GM12878 (cell line): Measurements from ENCODE around the gene SVIP. TPM values are rescaled to one million over a fixed set of nuclear protein-coding genes. Genes with fewer than 3 reads are reported as not detected.

ENCODE experiments used
- ATAC-seq: fragments of 200-7000 bp; cut with Tn5 transposase; 3 replicates; pipeline ENCODE4 v1.9.1; 2020; ENCODE audit warnings: mild to moderate bottlenecking, moderate library complexity
- BruUV-seq: library from RNA; stranded (reverse); fragments of 400-500 nt; replicated peaks from 2 replicates; lab custom pipeline; 2021; lab: Mats Ljungman, UMichigan
- CTCF ChIA-PET: fragments of 300-600 bp; sonication (Branson Sonifier 250); formaldehyde crosslinking; extraction: SDS; loops from one replicate; lab custom pipeline; 2021; ENCODE audit warnings: inconsistent platforms; lab: Yijun Ruan, JAX
- POLR2A ChIA-PET: fragments of 350-600 bp; formaldehyde crosslinking; extraction: SDS; loops from one replicate; lab custom pipeline; 2021; ENCODE audit warnings: inconsistent platforms; lab: Charles Lee
- RAD21 ChIA-PET: fragments of 300-600 bp; sonication (Branson Sonifier 250); formaldehyde crosslinking; loops from one replicate; lab custom pipeline; 2023; ENCODE audit warnings: antibody characterized with exemption; ENCODE audit not compliant: unreplicated experiment; lab: Charles Lee
- SMC1A ChIA-PET: fragments of 300-600 bp; sonication (Branson Sonifier 250); formaldehyde crosslinking; loops from one replicate; lab custom pipeline; 2023; ENCODE audit not compliant: unreplicated experiment, uncharacterized antibody; lab: Charles Lee
- DNase-seq: peaks from one replicate; pipeline ENCODE4 v3.0.0-alpha.2; 2011; ENCODE audit warnings: low read depth, low spot score
- FAIRE-seq: peaks from 3 replicates; lab custom pipeline; 2011; peaks lifted over from hg19 to GRCh38; lab: Jason Lieb, UNC
- H2AFZ ChIP-seq: 2 replicates; pipeline ENCODE4 v1.6.0; 2011; ENCODE audit warnings: low read depth, low read length, control low read depth; ENCODE audit not compliant: control insufficient read depth
- H3K27ac ChIP-seq: 2 replicates; pipeline ENCODE4 v1.5.1; 2011; ENCODE audit warnings: control low read depth; ENCODE audit not compliant: control insufficient read depth, insufficient read depth
- H3K27me3 ChIP-seq, 2 experiments: replicated peaks in 1 of 2; 2 replicates each; pipeline versions ENCODE4 v1.6.0 to v1.6.1; 2011; ENCODE audit warnings: low read length in 1 of 2; ENCODE audit not compliant: control insufficient read depth in 2 of 2, insufficient read depth in 2 of 2
- H3K36me3 ChIP-seq, 2 experiments: 2 replicates each; pipeline ENCODE4 v1.5.1; 2011; ENCODE audit warnings: low read length in 1 of 2; ENCODE audit not compliant: control insufficient read depth in 2 of 2, insufficient read depth in 2 of 2
- H3K4me1 ChIP-seq: 2 replicates; pipeline ENCODE4 v1.6.1; 2011; ENCODE audit warnings: mild to moderate bottlenecking, low read length, moderate library complexity, mixed read lengths; ENCODE audit not compliant: control insufficient read depth, insufficient read depth
- H3K4me2 ChIP-seq: 2 replicates; pipeline ENCODE4 v1.6.0; 2011; ENCODE audit warnings: control low read depth; ENCODE audit not compliant: control insufficient read depth, insufficient read depth
- H3K4me3 ChIP-seq: fragments of 200-600 bp; sonication (generic); 2 replicates; pipeline ENCODE4 v1.5.1; 2016
- H3K79me2 ChIP-seq: 2 replicates; pipeline ENCODE4 v1.6.0; 2011; ENCODE audit warnings: low read length; ENCODE audit not compliant: control insufficient read depth, insufficient read depth
- H3K9ac ChIP-seq: 2 replicates; pipeline ENCODE4 v1.8.0; 2011; ENCODE audit warnings: low read length, control low read depth, mixed read lengths; ENCODE audit not compliant: control insufficient read depth, insufficient read depth
- H3K9me3 ChIP-seq: replicated peaks from 3 replicates; pipeline ENCODE4 v1.5.1; 2011; ENCODE audit warnings: mild to moderate bottlenecking, low read length; ENCODE audit not compliant: control insufficient read depth, insufficient read depth
- H4K20me1 ChIP-seq: 2 replicates; pipeline ENCODE4 v1.6.0; 2011; ENCODE audit not compliant: control insufficient read depth, insufficient read depth
- CBFB ChIP-seq: IDR thresholded peaks from 2 replicates; pipeline ENCODE4 v1.6.1; 2016; ENCODE audit warnings: antibody characterized with exemption, low read depth
- CBX5 ChIP-seq: sonication (generic); IDR thresholded peaks from 2 replicates; pipeline ENCODE4 v1.6.1; 2016; ENCODE audit warnings: low read depth, moderate library complexity, mild to moderate bottlenecking, inconsistent platforms
- CREB1 ChIP-seq: IDR thresholded peaks from 2 replicates; pipeline ENCODE4 v1.6.1; 2012; ENCODE audit warnings: low read depth, mild to moderate bottlenecking, inconsistent platforms
- CREM ChIP-seq: IDR thresholded peaks from 2 replicates; pipeline ENCODE4 v1.6.1; 2014; ENCODE audit warnings: antibody characterized with exemption, low read depth
- NFYA ChIP-seq: IDR thresholded peaks from 2 replicates; pipeline ENCODE4 v1.6.1; 2011; ENCODE audit warnings: low read depth, mild to moderate bottlenecking, low read length, improper control_type of control experiment, borderline replicate concordance
- NFYB ChIP-seq: IDR thresholded peaks from 2 replicates; pipeline ENCODE4 v1.6.1; 2011; ENCODE audit warnings: low read depth, mild to moderate bottlenecking, low read length, improper control_type of control experiment, moderate library complexity; ENCODE audit not compliant: insufficient read depth
- POLR2AphosphoS5 ChIP-seq: IDR thresholded peaks from 2 replicates; pipeline ENCODE4 v1.6.1; 2011; ENCODE audit warnings: mild to moderate bottlenecking, low read length, inconsistent platforms
- RELA ChIP-seq: fragments of 450-650 bp; IDR thresholded peaks from 2 replicates; pipeline ENCODE4 v1.8.0; 2014; ENCODE audit warnings: borderline replicate concordance; ENCODE audit not compliant: partially characterized antibody
- SIN3A ChIP-seq: IDR thresholded peaks from 2 replicates; pipeline ENCODE4 v1.6.1; 2012; ENCODE audit warnings: low read depth, low read length, improper control_type of control experiment
- SPI1 ChIP-seq: IDR thresholded peaks from 2 replicates; pipeline ENCODE4 v1.6.1; 2011; ENCODE audit warnings: low read depth, mild to moderate bottlenecking, low read length, moderate library complexity, borderline replicate concordance; ENCODE audit not compliant: insufficient read depth
- ZNF217 ChIP-seq: fragments of 450-650 bp; IDR thresholded peaks from 2 replicates; pipeline ENCODE4 v1.6.1; 2017; ENCODE audit warnings: antibody characterized with exemption, mild to moderate bottlenecking
- in situ Hi-C: fragments of 300-500 bp; cut with MboI; formaldehyde crosslinking; loops from 9 replicates; pipeline ENCODE4 v1.14.3; 2018; ENCODE audit warnings: mixed read lengths
- intact Hi-C: fragments of 100-400 bp; cut with micrococcal nuclease; formaldehyde crosslinking; loops from one replicate; pipeline ENCODE4 v1.14.2; 2022; ENCODE audit not compliant: unreplicated experiment
- polyA plus RNA-seq, 11 experiments: library from polyadenylated mRNA; depleted of rRNA in 4 of 11; unstranded in 6 of 11; stranded (reverse) in 5 of 11; fragments of >200 nt; fragmentation: Nextera tagmentation in 4 of 11; fragmentation: Illumina TruSeq in 1 of 11; extraction: Ambion mirVana in 4 of 11; extraction: Trizol in 1 of 11; gene quantifications; 1 replicate in 1 of 11; 2 replicates in 10 of 11; pipeline versions ENCODE4 v1.2.1 to v1.2.3, GENCODE V29; 2011 to 2016; ENCODE audit warnings: inconsistent platforms in 2 of 11, missing spikeins in 2 of 11, low read depth in 1 of 11
- total RNA-seq, 4 experiments: library from RNA; depleted of rRNA in 3 of 4; stranded (reverse); fragments of >200 nt in 3 of 4; fragmentation: Illumina TruSeq in 1 of 4; extraction: Trizol in 1 of 4; gene quantifications; 2 replicates each; pipeline versions ENCODE4 v1.2.1 to v1.2.3, GENCODE V29; 2013 to 2021
- TF ChIP-seq, protein P1 (sequence below): IDR thresholded peaks from 2 replicates; pipeline ENCODE4 v1.6.1; 2012; ENCODE audit warnings: low read depth, low read length, improper control_type of control experiment
- TF ChIP-seq, protein P2 (sequence below): fragments of 450-650 bp; IDR thresholded peaks from 2 replicates; pipeline ENCODE4 v1.6.1; 2017; ENCODE audit warnings: mild to moderate bottlenecking, moderate library complexity
- TF ChIP-seq, protein P3 (sequence below): fragments of 450-650 bp; formaldehyde crosslinking; IDR thresholded peaks from 2 replicates; pipeline ENCODE4 v1.5.0; 2022; ENCODE audit warnings: mild to moderate bottlenecking, missing genetic modification characterization

The SVIP gene
- total and polyA plus RNA-seq, 10 of the 15 experiments (the other 5 are each of a cell fraction or from before 2014, with no cell fraction given): 17.8 to 78.0 (median 55.4) TPM

DNA sequence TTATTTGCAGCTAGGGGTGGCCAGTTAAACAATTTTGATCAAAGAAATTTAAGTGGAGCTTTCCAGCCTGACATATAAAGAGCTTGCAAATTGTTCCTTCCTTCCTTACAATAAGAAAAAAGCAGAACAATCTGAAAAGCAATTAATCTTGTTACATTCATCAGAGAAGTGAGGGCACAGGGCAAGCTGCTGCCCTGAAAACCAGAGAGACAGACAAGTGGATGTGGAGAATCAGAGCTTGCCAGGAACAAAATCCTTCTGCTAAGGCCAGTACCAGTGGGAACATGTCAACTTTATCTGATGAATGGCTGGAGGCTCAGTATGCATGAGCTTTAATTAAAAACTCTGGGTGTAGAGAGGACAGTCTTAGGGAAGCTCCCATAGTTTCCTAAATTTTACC, 21.9 kb upstream of the SVIP start:
- H3K9me3 ChIP-seq: no peaks in the 10 kb centered on the region
- no peaks in the 10 kb centered on the region for H3K4me1 ChIP-seq
- ChIA-PET RAD21 (no interaction called here), SMC1A (interaction anchor here (0.5 to 2.2 kb wide), 4 partner anchors 13 to 71 kb away, joined by 3 to 5 read pairs (median 3); no protein-coding TSS in a partner anchor), CTCF (interaction anchor here (1.3 to 1.6 kb wide), 2 partner anchors 19 to 24 kb away, joined by 4 to 5 read pairs; no protein-coding TSS in a partner anchor), POLR2A (no interaction called here)
- FAIRE-seq (no peak), ATAC-seq (no peak), DNase-seq (no peak)
- intact Hi-C loops: no loop called here
- no peak overlapping the region for H3K27ac ChIP-seq
- in situ Hi-C loops: no loop called here
- H3K36me3 ChIP-seq: no peaks in the 10 kb centered on the region
- no peak overlapping the region for H3K9ac ChIP-seq
- no peak overlapping the region for H3K4me2 ChIP-seq
- no peak overlapping the region for H2AFZ ChIP-seq
- H3K27me3 ChIP-seq: no peaks in the 10 kb centered on the region
- H4K20me1 ChIP-seq: no peaks in the 10 kb centered on the region
- TF ChIP-seq CBX5: no peak
- TF ChIP-seq SIN3A: no peak
- TF ChIP-seq NFYA: no peak
- TF ChIP-seq RELA: no peak
- TF ChIP-seq CBFB: no peak
- no peak for TF ChIP-seq NFYB
- TF ChIP-seq CREM: no peak
- TF ChIP-seq, protein P1, sequence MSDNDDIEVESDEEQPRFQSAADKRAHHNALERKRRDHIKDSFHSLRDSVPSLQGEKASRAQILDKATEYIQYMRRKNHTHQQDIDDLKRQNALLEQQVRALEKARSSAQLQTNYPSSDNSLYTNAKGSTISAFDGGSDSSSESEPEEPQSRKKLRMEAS: no peak
- no peak for TF ChIP-seq SPI1
- TF ChIP-seq POLR2AphosphoS5: no peak
- TF ChIP-seq, protein P2, sequence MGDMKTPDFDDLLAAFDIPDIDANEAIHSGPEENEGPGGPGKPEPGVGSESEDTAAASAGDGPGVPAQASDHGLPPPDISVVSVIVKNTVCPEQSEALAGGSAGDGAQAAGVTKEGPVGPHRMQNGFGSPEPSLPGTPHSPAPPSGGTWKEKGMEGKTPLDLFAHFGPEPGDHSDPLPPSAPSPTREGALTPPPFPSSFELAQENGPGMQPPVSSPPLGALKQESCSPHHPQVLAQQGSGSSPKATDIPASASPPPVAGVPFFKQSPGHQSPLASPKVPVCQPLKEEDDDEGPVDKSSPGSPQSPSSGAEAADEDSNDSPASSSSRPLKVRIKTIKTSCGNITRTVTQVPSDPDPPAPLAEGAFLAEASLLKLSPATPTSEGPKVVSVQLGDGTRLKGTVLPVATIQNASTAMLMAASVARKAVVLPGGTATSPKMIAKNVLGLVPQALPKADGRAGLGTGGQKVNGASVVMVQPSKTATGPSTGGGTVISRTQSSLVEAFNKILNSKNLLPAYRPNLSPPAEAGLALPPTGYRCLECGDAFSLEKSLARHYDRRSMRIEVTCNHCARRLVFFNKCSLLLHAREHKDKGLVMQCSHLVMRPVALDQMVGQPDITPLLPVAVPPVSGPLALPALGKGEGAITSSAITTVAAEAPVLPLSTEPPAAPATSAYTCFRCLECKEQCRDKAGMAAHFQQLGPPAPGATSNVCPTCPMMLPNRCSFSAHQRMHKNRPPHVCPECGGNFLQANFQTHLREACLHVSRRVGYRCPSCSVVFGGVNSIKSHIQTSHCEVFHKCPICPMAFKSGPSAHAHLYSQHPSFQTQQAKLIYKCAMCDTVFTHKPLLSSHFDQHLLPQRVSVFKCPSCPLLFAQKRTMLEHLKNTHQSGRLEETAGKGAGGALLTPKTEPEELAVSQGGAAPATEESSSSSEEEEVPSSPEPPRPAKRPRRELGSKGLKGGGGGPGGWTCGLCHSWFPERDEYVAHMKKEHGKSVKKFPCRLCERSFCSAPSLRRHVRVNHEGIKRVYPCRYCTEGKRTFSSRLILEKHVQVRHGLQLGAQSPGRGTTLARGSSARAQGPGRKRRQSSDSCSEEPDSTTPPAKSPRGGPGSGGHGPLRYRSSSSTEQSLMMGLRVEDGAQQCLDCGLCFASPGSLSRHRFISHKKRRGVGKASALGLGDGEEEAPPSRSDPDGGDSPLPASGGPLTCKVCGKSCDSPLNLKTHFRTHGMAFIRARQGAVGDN: no peak
- TF ChIP-seq CREB1: no peak
- no peak for TF ChIP-seq ZNF217
- TF ChIP-seq, protein P3, sequence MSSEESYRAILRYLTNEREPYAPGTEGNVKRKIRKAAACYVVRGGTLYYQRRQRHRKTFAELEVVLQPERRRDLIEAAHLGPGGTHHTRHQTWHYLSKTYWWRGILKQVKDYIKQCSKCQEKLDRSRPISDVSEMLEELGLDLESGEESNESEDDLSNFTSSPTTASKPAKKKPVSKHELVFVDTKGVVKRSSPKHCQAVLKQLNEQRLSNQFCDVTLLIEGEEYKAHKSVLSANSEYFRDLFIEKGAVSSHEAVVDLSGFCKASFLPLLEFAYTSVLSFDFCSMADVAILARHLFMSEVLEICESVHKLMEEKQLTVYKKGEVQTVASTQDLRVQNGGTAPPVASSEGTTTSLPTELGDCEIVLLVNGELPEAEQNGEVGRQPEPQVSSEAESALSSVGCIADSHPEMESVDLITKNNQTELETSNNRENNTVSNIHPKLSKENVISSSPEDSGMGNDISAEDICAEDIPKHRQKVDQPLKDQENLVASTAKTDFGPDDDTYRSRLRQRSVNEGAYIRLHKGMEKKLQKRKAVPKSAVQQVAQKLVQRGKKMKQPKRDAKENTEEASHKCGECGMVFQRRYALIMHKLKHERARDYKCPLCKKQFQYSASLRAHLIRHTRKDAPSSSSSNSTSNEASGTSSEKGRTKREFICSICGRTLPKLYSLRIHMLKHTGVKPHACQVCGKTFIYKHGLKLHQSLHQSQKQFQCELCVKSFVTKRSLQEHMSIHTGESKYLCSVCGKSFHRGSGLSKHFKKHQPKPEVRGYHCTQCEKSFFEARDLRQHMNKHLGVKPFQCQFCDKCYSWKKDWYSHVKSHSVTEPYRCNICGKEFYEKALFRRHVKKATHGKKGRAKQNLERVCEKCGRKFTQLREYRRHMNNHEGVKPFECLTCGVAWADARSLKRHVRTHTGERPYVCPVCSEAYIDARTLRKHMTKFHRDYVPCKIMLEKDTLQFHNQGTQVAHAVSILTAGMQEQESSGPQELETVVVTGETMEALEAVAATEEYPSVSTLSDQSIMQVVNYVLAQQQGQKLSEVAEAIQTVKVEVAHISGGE: no peak
- H3K4me3 ChIP-seq: no peak overlapping the region
- no peaks in the 10 kb centered on the region for H3K79me2 ChIP-seq
- no TSS peak for BruUV-seq
